Activated T-helper 2 cell treated with anti-CD3 and anti-CD28 coated beads, Interferon-gamma antibody, Interleukin-2, Interleukin-4, amounts not matched to agents 10 μg/mL and 5 μg/mL and 100 μg/mL, durations not matched to agents 14 hours and 24 hours and 36 hours (primary cell): ENCODE results near the gene FADS2. TPM values are rescaled to one million over a fixed set of nuclear protein-coding genes. Genes with fewer than 3 reads are reported as not detected.

Experiments
- DNase-seq: peaks from one replicate; pipeline ENCODE4 v3.0.0; 2021; ENCODE audit warnings: low spot score
- H3K27ac Mint-ChIP-seq: one replicate; pipeline ENCODE4 v1.8.0; 2021; ENCODE audit warnings: mixed read lengths
- H3K27me3 Mint-ChIP-seq: one replicate; pipeline ENCODE4 v1.8.0; 2021; ENCODE audit warnings: low read depth, mixed read lengths
- H3K36me3 Mint-ChIP-seq: one replicate; pipeline ENCODE4 v1.8.0; 2021; ENCODE audit warnings: low read depth, mixed read lengths
- H3K4me1 Mint-ChIP-seq: one replicate; pipeline ENCODE4 v1.8.0; 2021; ENCODE audit warnings: low read depth, mixed read lengths
- H3K4me3 Mint-ChIP-seq: one replicate; pipeline ENCODE4 v1.8.0; 2021; ENCODE audit warnings: low read depth, mild to moderate bottlenecking, moderate library complexity, mixed read lengths
- H3K9me3 Mint-ChIP-seq: one replicate; pipeline ENCODE4 v1.8.0; 2021; ENCODE audit warnings: mixed read lengths
- intact Hi-C: fragments of 100-400 bp; cut with micrococcal nuclease; formaldehyde crosslinking; loops from one replicate; pipeline ENCODE4 v1.15.1; 2023
- total RNA-seq: library from RNA; stranded (reverse); gene quantifications from 2 replicates; pipeline ENCODE4 v1.2.3, GENCODE V29; 2022

Gene FADS2
- total RNA-seq, 1 donor from 2014 or later, result 366 TPM

GRCh38 chr11:61800331-61801281 lies 27.5 kb upstream of the FADS2 start:
- Mint-ChIP-seq H3K27me3 (no peaks in the 10 kb centered on the region), H3K36me3 (peaks cover 83% of the 10 kb centered on the region), H3K27ac (peak overlapping the region; percentile 36), H3K9me3 (no peaks in the 10 kb centered on the region), H3K4me3 (no peak overlapping the region), H3K4me1 (peaks cover 33% of the 10 kb centered on the region)
- no peak for DNase-seq
- intact Hi-C loops, result no loop called here

GRCh38 chr11:61802605-61803004 lies 25.5 kb upstream of the FADS2 start:
- Mint-ChIP-seq H3K36me3 (peaks cover 79% of the 10 kb centered on the region), H3K4me3 (no peak overlapping the region), H3K9me3 (no peaks in the 10 kb centered on the region), H3K27ac (no peak overlapping the region), H3K27me3 (no peaks in the 10 kb centered on the region), H3K4me1 (peaks cover 13% of the 10 kb centered on the region)
- no peak for DNase-seq
- intact Hi-C loops, result no loop called here

DNA sequence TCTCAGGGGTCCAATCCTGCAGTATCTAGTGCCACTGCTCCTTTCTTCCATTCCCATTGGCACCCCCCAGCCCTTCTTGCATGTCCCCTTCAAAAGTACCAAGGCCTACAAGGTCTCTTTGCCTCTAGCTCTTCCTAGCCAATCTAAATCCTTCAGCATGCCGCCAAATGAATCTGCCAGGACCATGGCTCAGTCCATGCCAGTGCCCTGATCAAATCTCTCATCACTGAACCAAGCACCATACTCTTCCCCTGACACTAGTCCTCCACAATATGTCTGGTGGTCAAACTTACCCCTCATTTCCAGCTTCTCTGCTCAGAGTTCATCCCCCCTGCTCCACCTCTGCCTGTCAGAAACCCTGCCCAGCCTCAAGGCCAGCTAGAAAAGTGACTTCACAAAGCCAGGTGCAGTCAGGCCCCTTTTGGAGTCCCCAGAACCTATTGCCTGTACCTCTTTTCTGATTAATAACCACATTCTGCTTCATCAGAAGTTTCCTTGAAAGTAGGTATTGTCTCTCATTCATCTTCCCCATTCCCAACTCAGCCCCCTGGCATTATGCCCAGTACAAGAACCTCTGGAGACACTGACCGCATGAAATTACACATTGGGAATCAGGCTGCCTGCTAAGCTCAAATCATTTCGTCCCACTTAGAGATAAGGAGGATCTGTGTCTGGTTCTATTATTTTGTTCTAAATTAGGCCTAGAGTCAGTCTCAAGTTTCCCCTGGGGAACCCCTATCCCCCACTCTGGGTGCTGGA lies 24.0 kb upstream of the FADS2 start:
- Mint-ChIP-seq H3K4me3 (no peak overlapping the region), H3K36me3 (peaks cover 84% of the 10 kb centered on the region)
- intact Hi-C loops, result no loop called here

DNA sequence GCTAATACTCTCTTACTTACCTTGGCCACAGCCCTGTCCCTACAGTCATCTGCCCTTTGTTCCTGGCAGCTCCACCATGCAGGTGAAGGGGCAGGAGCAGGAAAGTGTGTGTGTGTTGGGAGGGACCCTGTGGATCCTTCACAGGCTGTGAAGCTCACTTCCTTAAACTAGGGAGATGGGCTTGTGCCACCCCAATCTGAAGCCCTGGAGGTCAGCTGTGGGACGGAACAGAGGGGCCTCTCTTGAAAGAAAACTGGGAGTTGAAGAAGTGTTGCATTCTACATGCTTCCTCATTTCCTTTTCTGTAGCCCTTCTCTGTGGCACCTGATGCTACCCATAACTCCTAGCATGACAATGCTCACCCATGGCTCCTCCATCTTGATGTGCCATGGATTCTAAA lies 23.0 kb upstream of the FADS2 start:
- Mint-ChIP-seq H3K27ac (no peak overlapping the region), H3K4me3 (no peak overlapping the region), H3K36me3 (peaks cover 85% of the 10 kb centered on the region), H3K27me3 (no peaks in the 10 kb centered on the region), H3K4me1 (peaks cover 8% of the 10 kb centered on the region), H3K9me3 (no peaks in the 10 kb centered on the region)
- intact Hi-C loops, result no loop called here
- no peak for DNase-seq

More for the DNA sequence above, 24.0 kb upstream of the FADS2 start:
- peaks cover 11% of the 10 kb centered on the region for H3K4me1 Mint-ChIP-seq
- no peak for DNase-seq
- H3K27ac Mint-ChIP-seq, result no peak overlapping the region
- H3K27me3 Mint-ChIP-seq, result no peaks in the 10 kb centered on the region
- H3K9me3 Mint-ChIP-seq, result no peaks in the 10 kb centered on the region

DNA sequence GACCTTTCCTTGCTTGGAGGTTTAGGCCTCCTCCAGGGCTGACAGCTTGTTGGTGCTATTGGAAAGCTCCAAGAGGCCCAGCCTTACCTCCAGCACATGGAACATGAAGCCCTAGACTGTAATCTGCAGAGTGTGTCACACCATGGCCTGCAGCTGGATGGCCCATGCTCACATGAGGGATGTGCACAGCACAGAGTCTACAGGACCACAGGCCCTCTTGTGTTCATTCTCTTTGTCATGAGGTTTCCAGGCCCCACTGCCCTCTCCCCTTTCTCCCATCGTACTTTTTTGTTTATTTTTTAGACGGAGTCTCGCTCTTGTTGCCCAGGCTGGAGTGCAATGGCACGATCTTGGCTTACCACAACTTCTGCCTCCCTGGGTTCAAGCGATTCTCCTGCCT lies 21.3 kb upstream of the FADS2 start:
- DNase-seq, result no peak

GRCh38 chr11:61810671-61811175 lies 17.4 kb upstream of the FADS2 start:
- no peak for DNase-seq
- intact Hi-C loops, result no loop called here
- H3K9me3 Mint-ChIP-seq, result no peaks in the 10 kb centered on the region
- peaks cover 17% of the 10 kb centered on the region for H3K4me1 Mint-ChIP-seq
- no peak overlapping the region for H3K4me3 Mint-ChIP-seq
- H3K27ac Mint-ChIP-seq, result no peak overlapping the region
- H3K36me3 Mint-ChIP-seq, result peaks cover 86% of the 10 kb centered on the region
- H3K27me3 Mint-ChIP-seq, result no peaks in the 10 kb centered on the region

More for the DNA sequence above, 21.3 kb upstream of the FADS2 start:
- Mint-ChIP-seq H3K36me3 (peaks cover 89% of the 10 kb centered on the region), H3K27ac (no peak overlapping the region), H3K4me1 (peaks cover 4% of the 10 kb centered on the region), H3K27me3 (no peaks in the 10 kb centered on the region), H3K9me3 (no peaks in the 10 kb centered on the region), H3K4me3 (no peak overlapping the region)
- intact Hi-C loops, result no loop called here

DNA sequence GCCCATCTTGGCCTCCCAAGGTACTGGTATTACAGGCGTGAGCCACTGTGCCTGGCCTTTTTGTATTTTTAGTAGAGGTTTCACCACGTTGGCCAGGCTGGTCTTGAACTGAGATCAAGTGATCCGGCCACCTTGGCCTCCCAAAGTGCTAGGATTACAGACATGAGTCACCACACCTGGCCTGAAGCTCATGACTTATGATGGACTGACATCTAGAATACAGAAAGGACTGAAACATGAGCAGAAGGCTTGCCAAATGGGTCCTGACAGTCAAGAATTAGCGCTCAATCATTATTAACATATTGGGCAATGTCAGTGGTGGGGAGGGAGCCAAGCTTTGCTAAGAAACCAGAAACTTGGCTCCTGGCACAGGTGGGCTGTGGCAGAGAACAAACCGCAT lies 16.3 kb upstream of the FADS2 start:
- Mint-ChIP-seq H3K27ac (no peak overlapping the region), H3K36me3 (peaks cover 85% of the 10 kb centered on the region), H3K9me3 (no peaks in the 10 kb centered on the region), H3K4me3 (no peak overlapping the region), H3K27me3 (no peaks in the 10 kb centered on the region), H3K4me1 (peaks cover 17% of the 10 kb centered on the region)
- intact Hi-C loops, result no loop called here
- DNase-seq, result no peak

DNA sequence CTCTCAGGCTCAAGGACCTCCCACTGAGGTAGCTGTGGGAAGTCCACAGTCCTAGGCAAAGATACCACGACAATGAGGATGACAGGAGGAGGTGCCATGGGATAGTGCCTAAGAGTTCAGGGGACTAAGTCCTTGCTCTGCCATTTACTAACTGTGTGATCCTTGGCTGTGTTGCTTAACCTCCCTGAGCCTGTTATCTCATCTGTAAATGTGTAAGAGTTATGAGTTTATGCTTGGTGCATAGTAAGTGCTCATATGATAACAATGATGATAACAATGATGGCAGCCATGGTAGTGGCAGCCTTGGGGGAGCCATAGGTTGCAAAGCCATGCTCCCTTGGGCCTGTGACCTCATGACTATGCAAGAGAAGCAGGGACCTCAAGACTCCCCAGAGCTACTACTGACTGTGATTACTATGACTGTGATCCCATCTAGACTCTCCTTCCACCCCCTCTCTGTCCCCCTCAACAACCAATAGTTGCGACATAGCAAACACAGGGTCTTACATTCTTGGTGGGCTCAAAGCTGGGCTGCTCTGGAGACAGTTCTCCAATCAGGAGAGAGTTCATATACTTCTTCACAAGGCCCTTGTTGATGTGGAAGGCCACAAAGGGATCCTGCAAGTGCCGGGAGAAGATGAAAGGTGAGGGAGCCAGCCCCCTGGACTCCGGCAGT lies 15.2 kb upstream of the FADS2 start:
- Mint-ChIP-seq H3K27me3 (no peaks in the 10 kb centered on the region), H3K4me1 (peaks cover 22% of the 10 kb centered on the region), H3K36me3 (peaks cover 75% of the 10 kb centered on the region), H3K27ac (no peak overlapping the region), H3K9me3 (no peaks in the 10 kb centered on the region), H3K4me3 (no peak overlapping the region)
- intact Hi-C loops, result no loop called here
- DNase-seq, result no peak

DNA sequence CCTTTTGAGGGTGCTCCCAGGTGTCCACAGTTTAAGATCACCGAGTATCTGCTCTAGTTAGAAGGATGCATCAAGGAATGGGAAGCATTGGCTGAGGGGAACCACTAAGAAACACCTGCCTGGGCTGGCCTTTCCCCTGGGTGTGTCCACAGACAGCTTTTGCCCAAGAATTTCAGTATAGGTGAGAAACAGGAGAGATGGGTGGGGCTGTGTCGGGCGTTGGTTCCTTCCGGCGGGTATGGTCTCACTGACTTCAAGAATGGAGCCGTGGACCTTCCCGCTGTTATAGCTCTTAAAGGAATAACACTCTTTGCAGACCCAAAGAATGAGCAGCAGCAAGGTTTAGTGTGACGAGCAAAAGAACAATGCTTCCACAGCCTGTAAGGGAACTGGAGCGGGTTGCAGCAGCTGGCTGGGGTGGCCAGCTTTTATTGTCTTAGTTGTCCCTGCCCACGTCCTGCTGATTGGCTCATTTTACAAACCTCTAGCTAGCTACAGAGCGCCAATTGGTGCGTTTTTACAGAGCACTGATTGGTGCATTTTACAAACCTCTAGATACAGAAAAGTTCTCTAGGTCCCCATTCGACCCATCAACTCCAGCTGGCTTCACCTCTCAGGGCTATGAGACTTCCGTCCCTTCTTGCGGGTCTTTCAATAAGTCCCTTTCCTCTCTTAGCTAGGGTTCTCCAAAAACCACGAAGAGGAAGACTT lies 13.7 kb upstream of the FADS2 start:
- H3K4me1 Mint-ChIP-seq, result peaks cover 23% of the 10 kb centered on the region
- no peaks in the 10 kb centered on the region for H3K27me3 Mint-ChIP-seq
- DNase-seq, result peak; percentile 39
- intact Hi-C loops, result no loop called here
- peak overlapping the region; percentile 99 for H3K4me3 Mint-ChIP-seq
- peak overlapping the region; percentile 97 for H3K27ac Mint-ChIP-seq
- H3K9me3 Mint-ChIP-seq, result no peaks in the 10 kb centered on the region
- H3K36me3 Mint-ChIP-seq, result peaks cover 62% of the 10 kb centered on the region

DNA sequence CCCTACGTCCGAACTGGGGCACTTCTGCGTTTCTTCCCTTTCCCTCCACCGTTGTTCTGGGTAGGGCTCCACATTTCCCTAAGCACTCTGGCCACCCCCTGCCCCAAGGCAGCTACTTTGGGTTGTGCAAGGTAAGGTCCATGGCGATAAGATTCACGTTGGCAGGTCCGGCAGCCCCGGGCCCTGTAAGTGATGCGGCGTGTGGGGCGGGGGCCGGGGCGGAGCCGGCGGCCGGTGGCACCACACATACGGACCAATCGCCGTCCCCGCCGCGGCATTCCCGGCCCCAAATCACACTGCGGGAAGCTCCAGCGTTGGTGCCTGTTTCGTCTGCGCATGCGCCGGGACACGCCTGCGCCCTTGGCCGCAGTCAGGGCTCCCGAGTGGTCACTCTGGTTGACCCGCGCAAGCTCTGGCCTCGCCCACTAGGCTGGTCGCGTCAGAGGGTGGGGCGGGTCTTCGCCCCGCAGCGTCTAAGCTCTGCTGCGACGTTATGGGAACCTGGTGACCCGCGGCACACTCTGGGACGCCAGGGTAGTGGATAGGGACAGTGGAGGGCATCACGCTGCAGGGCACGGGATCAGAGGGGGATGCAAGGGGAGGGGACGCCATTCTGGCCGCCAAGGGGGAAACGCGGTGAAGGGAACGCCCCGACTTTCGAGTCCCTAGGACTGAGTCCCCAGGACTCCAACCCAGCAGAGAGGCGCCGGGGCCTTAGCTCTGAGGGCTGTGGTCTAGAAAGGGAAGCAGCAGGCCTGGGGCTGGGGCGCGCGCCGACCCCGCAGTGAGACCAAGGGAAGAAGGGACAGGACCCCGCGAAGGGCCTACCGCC lies 12.9 kb upstream of the FADS2 start:
- peak; percentile 78 for DNase-seq
- Mint-ChIP-seq H3K27ac (peak overlapping the region; percentile 97), H3K36me3 (peaks cover 55% of the 10 kb centered on the region), H3K9me3 (no peaks in the 10 kb centered on the region), H3K4me3 (peak overlapping the region; percentile 99), H3K4me1 (peaks cover 22% of the 10 kb centered on the region), H3K27me3 (no peaks in the 10 kb centered on the region)
- intact Hi-C loops, result loop anchor here (1.0 kb wide), 2 partner anchors 19 to 23 kb away; partner anchors contain the start of genes FEN1 and TMEM258
